Lung (tissue), 12 donors: Measurements from ENCODE around the gene RASA2. TPM values are rescaled to one million over a fixed set of nuclear protein-coding genes. Genes with fewer than 3 reads are reported as not detected.
A peak's percentile ranks its signal among the peaks of the same experiment; 100 is the strongest.

Experiments used
- ATAC-seq: fragments of 200-7000 bp; cut with Tn5 transposase; one replicate; pipeline ENCODE4 v1.9.1; 2020; ENCODE audit warnings: moderate number of reproducible peaks; ENCODE audit not compliant: insufficient read depth, low FRiP score
- DNase-seq, 3 donors: peaks; one replicate each; pipeline ENCODE4 v3.0.0-alpha.2; 2013 to 2017
- H3K27ac ChIP-seq, 2 donors: one replicate each; pipeline ENCODE4 v1.5.1; 2013; ENCODE audit warnings: mild to moderate bottlenecking in 2 of 2, moderate library complexity in 2 of 2, control low read depth in 1 of 2, inconsistent platforms in 1 of 2, low read depth in 1 of 2, low read length in 1 of 2
- H3K27me3 ChIP-seq, 3 donors: one replicate each; pipeline ENCODE4 v1.5.1; 2013; ENCODE audit warnings: low read length in 2 of 3; ENCODE audit not compliant: control insufficient read depth in 3 of 3, insufficient read depth in 3 of 3
- H3K36me3 ChIP-seq, 4 donors: one replicate each; pipeline ENCODE4 v1.5.1; 2013; ENCODE audit warnings: low read length in 4 of 4, mild to moderate bottlenecking in 1 of 4, moderate library complexity in 1 of 4; ENCODE audit not compliant: control insufficient read depth in 4 of 4, insufficient read depth in 4 of 4
- H3K4me1 ChIP-seq, 5 donors: one replicate each; pipeline ENCODE4 v1.5.1; 2013; ENCODE audit warnings: low read length in 5 of 5, mild to moderate bottlenecking in 2 of 5, moderate library complexity in 1 of 5; ENCODE audit not compliant: control insufficient read depth in 5 of 5, insufficient read depth in 5 of 5
- H3K4me3 ChIP-seq: one replicate; pipeline ENCODE4 v1.5.1; 2013; ENCODE audit warnings: mild to moderate bottlenecking, control low read depth, moderate library complexity
- H3K9ac ChIP-seq, 2 donors: one replicate each; pipeline ENCODE4 v1.5.1; 2013; ENCODE audit warnings: low read length in 2 of 2, control low read depth in 1 of 2; ENCODE audit not compliant: insufficient read depth in 1 of 2
- H3K9me3 ChIP-seq, 4 donors: one replicate each; pipeline ENCODE4 v1.5.1; 2013; ENCODE audit warnings: low read length in 3 of 4, mild to moderate bottlenecking in 1 of 4, moderate library complexity in 1 of 4; ENCODE audit not compliant: control insufficient read depth in 4 of 4, insufficient read depth in 3 of 4
- WGBS, 2 donors: extraction: QIAGEN DNeasy Blood & Tissue Kit; methylation state at CpG; one replicate each; pipeline ENCODE4 v1.1.7; 2013; 5-methylcytosine and 5-hydroxymethylcytosine counted together
- polyA plus RNA-seq, 2 donors: library from polyadenylated mRNA; stranded (reverse); fragments of 200-250 nt; gene quantifications; one replicate each; pipeline ENCODE4 v1.2.1, GENCODE V29; 2013
- total RNA-seq, 2 donors: library from RNA; depleted of rRNA in 1 of 2; stranded (reverse); fragments of >200 nt in 1 of 2; gene quantifications; one replicate each; pipeline ENCODE4 v1.2.1, GENCODE V29; 2014 to 2021
- TF ChIP-seq, protein P1 (sequence below): IDR thresholded peaks from 2 replicates; pipeline ENCODE4 v1.5.1; 2012; ENCODE audit warnings: mild to moderate bottlenecking; ENCODE audit errors: control extremely low read depth, extremely low read depth
- donor health status: control.
- donor health status: control.
- donor health status: Bipolar disorder and iron deficiency.
- donor health status: healthy.
- donor health status: DM: yes; HTN: yes; CAD: no.

The RASA2 gene
- total and polyA plus RNA-seq, 4 donors, result 6.8 to 27.4 (median 12.9) TPM

DNA sequence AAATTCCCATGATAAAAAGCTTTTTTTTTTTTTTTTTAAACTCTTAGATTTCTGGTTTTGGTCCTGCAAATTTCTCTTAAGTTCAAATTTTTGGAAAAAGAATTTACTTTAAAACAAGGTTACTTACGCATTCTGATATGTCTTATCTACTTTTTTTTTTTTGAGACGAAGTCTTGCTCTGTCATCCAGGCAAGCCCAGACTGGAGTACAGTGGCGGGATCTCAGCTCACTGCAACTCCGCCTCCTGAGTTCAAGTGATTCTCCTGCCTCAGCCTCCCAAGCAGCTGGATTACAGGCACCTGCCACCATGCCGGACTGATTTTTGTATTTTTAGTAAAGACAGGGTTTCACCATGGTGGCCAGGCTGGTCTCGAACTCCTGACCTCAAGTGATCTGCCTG, 83.2 kb downstream of the RASA2 start:
- Histone ChIP-seq H3K4me1 (no peaks in the 10 kb centered on the region), H3K27me3 (no peaks in the 10 kb centered on the region), H3K9ac (no peak overlapping the region), H3K9me3 (no peaks in the 10 kb centered on the region), H3K27ac (no peak overlapping the region), H3K4me3 (no peak overlapping the region), H3K36me3 (peaks cover 3 to 14% (median 6%) of the 10 kb centered on the region in 4 donors)
- TF ChIP-seq, protein P1, sequence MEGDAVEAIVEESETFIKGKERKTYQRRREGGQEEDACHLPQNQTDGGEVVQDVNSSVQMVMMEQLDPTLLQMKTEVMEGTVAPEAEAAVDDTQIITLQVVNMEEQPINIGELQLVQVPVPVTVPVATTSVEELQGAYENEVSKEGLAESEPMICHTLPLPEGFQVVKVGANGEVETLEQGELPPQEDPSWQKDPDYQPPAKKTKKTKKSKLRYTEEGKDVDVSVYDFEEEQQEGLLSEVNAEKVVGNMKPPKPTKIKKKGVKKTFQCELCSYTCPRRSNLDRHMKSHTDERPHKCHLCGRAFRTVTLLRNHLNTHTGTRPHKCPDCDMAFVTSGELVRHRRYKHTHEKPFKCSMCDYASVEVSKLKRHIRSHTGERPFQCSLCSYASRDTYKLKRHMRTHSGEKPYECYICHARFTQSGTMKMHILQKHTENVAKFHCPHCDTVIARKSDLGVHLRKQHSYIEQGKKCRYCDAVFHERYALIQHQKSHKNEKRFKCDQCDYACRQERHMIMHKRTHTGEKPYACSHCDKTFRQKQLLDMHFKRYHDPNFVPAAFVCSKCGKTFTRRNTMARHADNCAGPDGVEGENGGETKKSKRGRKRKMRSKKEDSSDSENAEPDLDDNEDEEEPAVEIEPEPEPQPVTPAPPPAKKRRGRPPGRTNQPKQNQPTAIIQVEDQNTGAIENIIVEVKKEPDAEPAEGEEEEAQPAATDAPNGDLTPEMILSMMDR, result no peak
- ATAC-seq, result no peak
- DNase-seq, result no peak
- 95 to 99% methylated on average over 6 of the region's 6 CpGs for WGBS, 2 donors

DNA sequence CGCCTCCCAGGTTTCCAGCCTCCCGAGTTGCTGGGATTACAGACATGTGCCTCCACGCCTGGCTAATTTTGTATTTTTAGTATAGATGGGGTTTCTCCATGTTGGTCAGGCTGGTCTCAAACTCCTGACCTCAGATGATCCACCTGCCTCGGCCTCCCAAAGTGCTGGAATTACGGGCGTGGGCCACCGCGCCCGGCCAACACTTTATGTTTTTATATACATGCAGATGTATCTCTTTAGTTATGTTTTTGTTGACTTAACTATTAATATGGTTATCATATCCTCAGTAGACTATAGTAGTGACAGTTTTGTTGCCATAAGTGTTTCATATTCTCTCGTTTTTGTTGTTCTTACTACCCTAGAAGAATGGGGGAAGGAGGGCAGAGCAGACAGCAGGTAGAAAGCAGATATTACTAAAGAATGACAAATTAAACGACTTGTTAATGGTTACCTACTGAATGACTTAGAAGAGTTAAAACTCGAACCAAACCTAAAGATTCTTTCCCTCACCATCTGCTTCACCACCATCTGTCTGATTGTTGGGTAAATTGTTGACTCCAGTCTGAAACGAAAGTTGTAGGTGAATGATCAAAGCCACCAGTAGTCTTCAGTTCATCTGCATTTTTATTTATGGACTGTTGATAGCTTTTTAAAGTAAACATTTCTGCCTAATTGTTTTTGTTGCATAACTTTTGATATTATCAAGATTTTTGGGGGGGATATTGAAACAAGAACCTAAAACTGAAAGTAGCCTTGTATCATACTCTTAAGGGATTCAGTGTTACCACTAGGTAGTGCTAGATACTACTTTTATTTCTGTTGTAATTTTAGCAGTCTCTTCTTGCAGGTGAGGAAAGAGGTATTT, 89.3 kb downstream of the RASA2 start:
- DNase-seq (peak in 2 of 3 donors; percentile 60 to 67), ATAC-seq (peak; percentile 58)
- TF ChIP-seq, protein P1, result peak; percentile 28
- H3K36me3 ChIP-seq, result peaks cover 8 to 21% (median 13%) of the 10 kb centered on the region in 4 donors
- peak overlapping the region in 1 of 2 donors; percentile 56 for H3K9ac ChIP-seq
- H3K4me3 ChIP-seq, result no peak overlapping the region
- 78 to 89% methylated on average over 13 of the region's 13 CpGs for WGBS, 2 donors
- no peaks in the 10 kb centered on the region for H3K27me3 ChIP-seq
- no peak overlapping the region for H3K27ac ChIP-seq
- H3K4me1 ChIP-seq, result no peaks in the 10 kb centered on the region
- no peaks in the 10 kb centered on the region for H3K9me3 ChIP-seq

DNA sequence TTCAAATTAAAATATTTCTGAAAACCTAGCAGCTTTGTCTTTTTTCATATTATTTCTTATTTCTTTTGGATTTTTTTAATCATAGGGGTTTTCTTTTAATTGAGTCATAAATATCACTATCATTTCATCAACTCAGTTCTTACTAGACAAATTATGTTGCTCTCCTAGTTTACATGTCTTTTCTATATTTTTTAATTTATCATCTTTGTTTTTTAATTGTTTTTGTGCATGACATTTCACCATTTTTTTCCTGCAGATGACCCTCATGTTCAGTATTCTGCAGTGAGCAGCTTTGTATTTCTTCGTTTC, 89.9 kb downstream of the RASA2 start:
- peaks cover 11 to 26% (median 16%) of the 10 kb centered on the region in 4 donors for H3K36me3 ChIP-seq
- no peaks in the 10 kb centered on the region for H3K9me3 ChIP-seq
- no peaks in the 10 kb centered on the region for H3K4me1 ChIP-seq
- WGBS, 2 donors, result 95 to 100% methylated on average over 1 of the region's 1 CpG
- ATAC-seq, result no peak
- no peak overlapping the region for H3K27ac ChIP-seq
- TF ChIP-seq, protein P1, result no peak
- no peak overlapping the region for H3K4me3 ChIP-seq
- DNase-seq, result no peak
- H3K9ac ChIP-seq, result no peak overlapping the region
- H3K27me3 ChIP-seq, result no peaks in the 10 kb centered on the region
